Stimulated activated CD8-positive, alpha-beta memory T cell treated with anti-CD3 and anti-CD28 coated beads, Interleukin-15, amount 100 ng/mL, for 24 hours (primary cell): ENCODE data around the gene NOLC1.

ENCODE experiments used
- DNase-seq: peaks from one replicate; pipeline ENCODE4 v3.0.0-alpha.2; 2020; ENCODE audit warnings: low read depth

Gene NOLC1

GRCh38 chr10:102208311-102209035 is 56.3 kb downstream of the NOLC1 start:
- no peak for DNase-seq

GRCh38 chr10:102211615-102212299 is 59.6 kb downstream of the NOLC1 start:
- DNase-seq, result no peak
